Epithelial cell of proximal tubule (primary cell): Measurements from ENCODE around the gene CCL15. TPM values are rescaled to one million over a fixed set of nuclear protein-coding genes. Genes with fewer than 3 reads are reported as not detected.
"Not testable (repeated sequence)": the region's sequence is repeated elsewhere in the genome, so short reads cannot be mapped to it uniquely, and the experiment has no call there.

ENCODE experiments used
- DNase-seq: peaks from one replicate; pipeline ENCODE4 v3.0.0-alpha.2; 2011; ENCODE audit warnings: low read depth
- H3K4me3 ChIP-seq: 2 replicates; pipeline ENCODE4 v1.5.1; 2011; ENCODE audit warnings: low read depth, mild to moderate bottlenecking, low read length
- CTCF ChIP-seq: conservative IDR thresholded peaks from 2 replicates; pipeline ENCODE4 v1.5.1; 2012; ENCODE audit warnings: low read depth, mild to moderate bottlenecking, low read length
- total RNA-seq: library from RNA; depleted of rRNA; stranded (reverse); fragments of >200 nt; gene quantifications from 2 replicates; pipeline ENCODE4 v1.2.3, GENCODE V29; 2015

Gene CCL15
- total RNA-seq, 1 donor from 2014 or later: not detected

GRCh38 chr17:35998018-35998545 is 3.3 kb downstream of the CCL15 start:
- no peak for DNase-seq
- no peak overlapping the region for H3K4me3 ChIP-seq
- no peak for TF ChIP-seq CTCF

GRCh38 chr17:35995346-35995745 is 6.0 kb downstream of the CCL15 start:
- not testable (repeated sequence) for H3K4me3 ChIP-seq, DNase-seq

- no peak for DNase-seq
- no peak for TF ChIP-seq CTCF
- H3K4me3 ChIP-seq: no peak overlapping the region
Measured at GRCh38 chr17:35991075-35991474, 10.3 kb downstream of the CCL15 start.

- no peak for TF ChIP-seq CTCF
- no peak for DNase-seq
- H3K4me3 ChIP-seq: no peak overlapping the region
Measured at GRCh38 chr17:35988164-35988563, 13.2 kb downstream of the CCL15 start.

GRCh38 chr17:35986643-35987042 is 14.7 kb downstream of the CCL15 start, which contains the start of gene CCL14:
Gene CCL14 (minus strand): TSS chr17:35986729. CDS start chr17:35986649, 80 bp downstream.
- DNase-seq: no peak

GRCh38 chr17:35984140-35984539 is 17.2 kb downstream of the CCL15 start:
- DNase-seq: no peak
- TF ChIP-seq CTCF: no peak
- H3K4me3 ChIP-seq: no peak overlapping the region

More at GRCh38 chr17:35986643-35987042, 14.7 kb downstream of the CCL15 start, which contains the start of gene CCL14:
- TF ChIP-seq CTCF: no peak
- H3K4me3 ChIP-seq: no peak within 1 kb of the TSS

- no peak for DNase-seq
- TF ChIP-seq CTCF: no peak
- no peak overlapping the region for H3K4me3 ChIP-seq
Measured at GRCh38 chr17:35982409-35983191, 18.8 kb downstream of the CCL15 start.
